NCI-H2081 treated with DMSO at 0.1 percent for 48 hours (cell line): ENCODE data around the gene DCBLD2.

ENCODE experiments used
- DNase-seq: peaks from one replicate; lab custom pipeline; 2025; lab: John Stamatoyannopoulos, UW

The DCBLD2 gene

DNA sequence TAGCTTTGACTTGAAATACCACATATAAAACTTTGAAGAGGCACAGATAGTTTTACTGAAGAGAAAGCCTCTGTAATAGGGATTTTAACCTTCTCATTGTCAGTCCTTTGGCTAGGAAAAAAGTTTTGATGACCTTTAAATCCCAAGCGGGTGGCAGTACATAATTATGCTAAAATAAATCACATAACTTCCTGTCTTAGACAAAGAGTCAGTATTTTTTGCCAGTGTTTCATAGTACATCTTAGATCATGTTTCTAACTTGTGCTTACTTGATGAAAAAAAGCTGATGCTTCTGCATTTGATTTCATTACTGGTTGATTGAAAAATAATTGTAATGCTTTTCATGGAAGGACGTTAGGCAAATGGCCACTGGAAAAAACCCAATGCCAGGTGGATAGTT is 132.5 kb downstream of the DCBLD2 start:
- no peak for DNase-seq

DNA sequence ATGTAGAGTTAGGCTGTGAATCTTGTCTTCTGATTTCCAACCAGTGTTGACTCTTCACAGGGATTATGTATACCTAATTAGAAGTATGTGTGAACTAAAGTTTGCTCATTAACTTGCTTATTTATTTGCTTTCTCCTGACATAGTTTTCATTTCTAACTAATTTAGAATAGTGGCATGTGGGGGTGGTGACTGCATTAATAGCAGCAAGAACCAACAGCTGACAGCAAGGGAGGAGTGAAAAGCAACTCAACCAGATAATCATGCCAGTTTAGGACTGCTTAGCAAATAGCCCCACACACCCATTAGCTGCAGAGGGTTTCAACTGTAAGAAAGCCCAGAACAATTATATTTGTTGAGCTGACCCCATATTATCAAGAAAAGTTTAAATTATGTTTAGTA is 134.6 kb downstream of the DCBLD2 start:
- no peak for DNase-seq

DNA sequence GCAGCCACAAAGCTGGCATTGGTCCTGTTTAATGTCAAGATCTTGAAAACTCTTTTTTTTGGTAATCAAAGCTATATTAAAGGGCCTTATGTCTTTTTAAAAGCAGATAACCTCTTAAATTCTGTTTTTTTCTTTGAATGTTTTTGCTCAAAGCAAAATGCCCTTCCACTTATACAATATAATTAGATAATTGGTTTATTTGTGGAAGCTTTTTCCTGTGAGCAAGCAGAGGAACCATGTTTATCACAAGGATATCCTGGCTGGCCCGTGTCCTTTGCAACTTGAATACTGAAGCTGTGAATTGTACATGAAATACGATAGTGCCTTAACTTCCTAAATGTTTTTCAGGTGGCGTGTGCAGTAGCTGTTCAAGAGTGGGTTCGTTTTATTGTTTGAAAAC is 135.8 kb downstream of the DCBLD2 start:
- DNase-seq, result no peak

DNA sequence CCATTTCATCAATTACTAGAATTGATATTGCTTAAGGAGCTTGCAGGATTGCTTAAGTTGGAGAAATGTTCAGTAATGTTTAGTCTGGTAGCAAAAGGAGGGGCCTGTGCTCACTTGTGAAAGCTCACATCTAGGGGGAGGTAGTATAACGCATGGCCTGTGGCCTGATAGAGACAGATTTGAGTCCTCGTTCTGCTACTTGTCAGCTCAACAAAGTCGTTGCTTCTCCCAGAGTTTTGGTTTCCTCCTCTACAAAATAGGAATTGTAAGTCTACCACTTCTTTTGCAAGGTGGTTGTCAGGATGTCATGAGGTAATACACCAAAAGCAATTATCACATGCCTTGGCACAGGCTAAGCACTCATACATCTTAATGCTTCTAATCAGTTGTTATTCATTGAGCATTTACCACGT is 137.0 kb downstream of the DCBLD2 start:
- DNase-seq, result no peak

DNA sequence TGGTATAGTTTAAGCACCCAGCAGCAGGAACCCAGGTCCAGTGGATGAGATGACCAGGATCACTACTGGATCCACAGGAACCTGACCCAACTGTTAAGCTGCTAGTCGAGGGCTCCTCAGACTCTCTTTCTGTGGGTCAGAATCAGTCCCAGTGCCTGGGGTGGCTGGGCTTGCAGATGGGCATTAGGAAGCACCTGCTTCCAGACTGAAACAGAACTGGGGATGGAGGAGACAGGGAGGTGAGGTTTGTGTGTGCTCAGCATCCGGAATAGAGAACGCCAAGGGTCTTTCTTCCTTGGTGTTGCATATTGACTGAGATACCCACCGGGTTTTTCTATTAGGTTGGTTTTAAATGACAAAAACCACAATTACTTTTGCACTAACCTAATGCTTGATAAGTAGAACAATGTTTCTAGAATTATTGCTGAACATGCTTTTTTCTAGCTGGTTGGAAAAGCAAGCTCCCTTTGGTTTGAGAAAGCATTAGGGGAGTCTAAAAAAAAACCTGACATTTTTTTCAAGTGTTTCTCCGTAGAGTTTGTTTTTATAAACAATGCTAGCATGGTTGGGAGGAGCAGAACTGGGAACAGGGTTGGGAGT is 137.6 kb downstream of the DCBLD2 start:
- DNase-seq, result no peak

DNA sequence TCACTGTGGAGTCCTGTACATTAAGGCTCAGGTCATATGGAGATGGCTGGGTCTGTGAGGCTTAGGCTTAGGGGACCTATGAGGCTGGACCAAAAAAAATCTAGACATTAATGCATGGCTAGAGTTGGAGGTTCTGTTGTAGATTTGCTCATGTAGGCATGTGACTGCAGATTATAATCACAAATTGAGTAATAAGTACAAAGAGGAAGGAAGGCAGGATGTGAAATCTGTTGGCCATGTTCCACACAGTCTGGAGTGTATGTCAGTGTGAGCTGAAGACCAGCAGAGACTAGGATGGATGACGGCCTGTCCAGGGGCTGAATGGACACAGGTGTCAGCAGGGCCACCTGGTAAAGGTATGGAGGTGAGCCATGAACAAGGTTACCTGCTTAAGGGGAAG is 138.4 kb downstream of the DCBLD2 start, which contains the start of gene ST3GAL6:
ST3GAL6 (plus strand) TSS at position 265 of the 400 bp plus-strand sequence. CDS start 5,101 bp downstream, outside the sequence.
- no peak for DNase-seq

DNA sequence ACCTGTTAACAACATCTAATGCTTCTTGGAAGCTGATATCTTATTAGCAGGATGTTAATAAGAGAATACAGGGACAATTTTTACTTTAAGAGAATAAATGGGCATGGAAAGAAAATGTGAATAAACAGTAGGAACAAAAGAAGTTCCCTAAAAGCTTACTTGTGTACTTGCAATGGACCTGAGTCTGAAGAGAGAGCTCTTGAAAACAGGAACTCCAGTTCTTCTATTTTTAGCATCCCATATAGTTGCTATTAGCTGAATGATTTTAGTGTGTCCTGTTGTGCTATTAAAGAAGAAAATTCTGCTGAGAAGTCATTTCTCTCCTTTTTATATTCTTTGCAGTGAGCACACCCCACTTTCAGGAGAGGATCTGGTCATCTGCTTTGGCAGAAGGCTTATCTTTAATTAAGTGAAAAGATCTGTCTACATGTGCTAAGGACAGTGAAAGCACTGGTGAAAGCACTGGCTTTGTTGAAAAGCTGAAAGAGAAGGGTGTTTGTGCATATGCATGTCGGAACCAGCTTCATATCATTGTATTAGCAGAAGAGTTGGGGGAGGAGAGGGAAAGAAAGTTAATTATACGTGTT is 139.8 kb downstream of the DCBLD2 start:
- no peak for DNase-seq

DNA sequence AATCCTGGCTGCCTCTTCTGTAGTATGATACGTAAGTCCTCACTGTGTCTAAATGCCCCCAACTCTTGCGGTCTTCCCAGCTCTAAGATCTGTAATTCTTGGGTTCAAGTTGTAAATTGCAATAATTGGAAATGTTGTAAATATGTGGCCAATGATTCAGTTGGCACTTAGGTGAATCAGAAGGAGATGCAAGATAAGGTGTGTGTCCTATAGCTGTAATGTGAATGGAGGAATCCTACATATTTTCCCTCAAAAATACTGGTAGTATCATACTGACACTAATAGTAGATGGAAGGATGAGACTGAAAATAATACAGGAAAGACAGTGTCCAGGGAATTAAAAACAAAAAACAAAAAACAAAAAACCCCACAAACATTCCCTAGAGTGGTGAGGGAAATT is 141.9 kb downstream of the DCBLD2 start:
- DNase-seq, result no peak

DNA sequence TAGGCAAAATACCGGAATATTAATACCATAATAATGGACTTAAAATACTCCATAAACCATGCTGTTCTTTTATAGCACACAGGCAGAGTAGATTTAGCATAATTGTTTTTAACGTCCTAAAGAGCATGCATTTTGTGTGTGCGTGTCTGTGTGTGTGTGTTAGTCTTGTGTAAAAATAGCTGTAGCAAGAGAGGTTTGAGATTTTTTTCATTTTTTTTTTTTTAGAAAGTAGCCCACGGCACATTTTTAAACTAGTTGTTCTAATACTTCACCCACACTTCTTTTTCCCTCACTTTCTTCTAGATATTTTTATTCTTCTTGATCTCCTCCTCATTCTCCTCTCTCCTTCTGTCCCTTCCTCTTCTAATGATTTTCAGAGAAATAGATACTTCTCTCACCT is 145.9 kb downstream of the DCBLD2 start:
- DNase-seq, result no peak

DNA sequence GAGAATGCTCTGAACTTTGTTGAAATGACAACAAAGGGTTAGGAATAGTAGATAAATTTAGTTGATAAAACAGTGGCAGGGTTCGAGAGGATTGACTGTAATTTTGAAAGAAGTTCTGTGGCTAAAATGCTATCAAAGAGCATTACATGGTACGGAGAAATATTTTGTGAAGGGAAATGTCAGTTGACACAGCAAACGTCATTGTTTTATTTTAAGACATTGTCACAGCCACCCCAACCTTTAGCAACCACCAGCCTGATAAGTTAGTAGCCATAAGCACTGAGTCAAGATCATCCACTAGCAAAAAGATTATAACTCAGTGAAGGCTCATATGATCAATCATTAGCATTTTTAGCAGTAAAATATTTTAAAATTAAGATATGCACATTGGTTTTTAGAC is 147.0 kb downstream of the DCBLD2 start:
- DNase-seq, result no peak

DNA sequence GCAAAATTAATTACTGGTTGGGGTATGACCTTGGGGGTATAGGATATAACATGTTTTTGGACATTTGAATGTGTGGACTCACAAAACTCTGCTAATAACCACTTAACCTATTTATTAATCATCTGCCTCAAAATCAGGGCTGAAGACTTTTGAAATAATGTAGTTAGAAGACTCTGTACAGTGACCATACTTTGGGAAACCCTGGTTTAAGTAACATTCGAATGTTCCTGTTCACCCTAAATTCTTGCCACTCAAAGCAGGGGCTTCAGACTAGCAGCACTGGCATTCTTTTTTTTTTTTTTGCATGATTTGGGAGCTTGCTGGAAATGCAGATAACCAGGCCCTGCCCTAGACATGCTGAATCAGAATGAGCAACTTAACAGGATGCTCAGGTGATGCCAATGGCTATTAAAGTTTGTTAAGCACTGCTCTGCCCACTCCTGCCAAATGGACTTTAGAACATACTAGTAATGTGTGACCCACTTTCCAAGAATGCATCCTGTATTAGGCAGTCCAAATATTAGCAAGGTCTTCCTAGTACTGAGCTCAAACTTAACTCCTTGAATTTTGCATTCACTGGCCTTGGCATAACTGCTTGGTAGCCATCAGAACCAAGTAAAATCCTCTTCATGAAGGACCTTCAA is 151.1 kb downstream of the DCBLD2 start:
- no peak for DNase-seq

DNA sequence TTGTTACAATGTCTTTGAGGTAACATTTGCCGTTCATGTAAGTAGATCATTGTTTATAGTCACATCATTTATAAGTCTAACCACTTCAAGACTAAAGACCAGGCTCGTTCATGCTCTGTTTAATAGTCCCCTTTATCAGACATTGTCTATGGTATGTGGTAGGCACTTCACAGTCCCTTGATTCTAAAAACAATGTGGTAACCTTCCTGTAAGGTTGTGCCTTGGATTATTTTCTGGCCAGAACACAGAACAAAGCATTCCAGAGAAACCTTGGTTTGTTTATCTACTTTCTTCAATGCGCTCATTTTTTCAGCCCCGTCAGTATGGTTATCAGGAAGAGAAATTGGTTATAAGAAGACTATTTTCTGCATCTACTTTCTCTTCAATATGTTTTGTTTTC is 154.6 kb downstream of the DCBLD2 start:
- DNase-seq, result no peak

DNA sequence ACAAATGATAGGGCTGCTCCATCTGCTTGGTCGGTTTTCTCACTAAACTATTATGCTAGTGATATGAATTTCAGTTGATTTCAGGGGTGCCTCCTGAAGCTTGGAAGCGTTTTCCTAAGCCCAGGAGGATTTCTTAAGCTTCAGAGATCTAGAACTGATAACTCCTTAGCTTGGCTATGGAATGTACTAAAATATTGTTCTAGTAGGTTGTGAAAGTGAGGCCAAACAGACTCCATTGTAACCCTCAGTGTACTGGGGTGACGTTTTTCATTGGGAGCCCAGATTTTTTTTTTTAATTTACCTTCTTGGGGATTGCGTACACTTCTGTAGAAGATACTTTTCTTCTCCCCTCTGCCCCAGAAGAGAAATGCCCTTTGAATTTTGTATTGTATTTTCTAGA is 155.4 kb downstream of the DCBLD2 start:
- DNase-seq, result no peak
